H1 (cell line): ENCODE measurements around the gene ESYT2. TPM values are rescaled to one million over a fixed set of nuclear protein-coding genes. Genes with fewer than 3 reads are reported as not detected.

ENCODE experiments used
- CTCF ChIA-PET: fragments of 300-600 bp; sonication (Branson Sonifier 250); formaldehyde crosslinking; loops from one replicate; lab custom pipeline; 2021; ENCODE audit not compliant: partially characterized antibody; lab: Charles Lee
- POLR2A ChIA-PET: fragments of 300-600 bp; sonication (Branson Sonifier 250); formaldehyde crosslinking; loops from one replicate; lab custom pipeline; 2021; ENCODE audit warnings: inconsistent platforms; ENCODE audit not compliant: partially characterized antibody; lab: Charles Lee
- DNase-seq, 2 experiments: peaks; one replicate each; pipeline versions ENCODE4 v3.0.0 to v3.0.0-alpha.2; 2010 to 2022; ENCODE audit warnings: low spot score in 2 of 2, low read depth in 1 of 2, mixed read lengths in 1 of 2
- FAIRE-seq: peaks from 2 replicates; lab custom pipeline; 2011; peaks lifted over from hg19 to GRCh38; lab: Jason Lieb, UNC
- H2AFZ ChIP-seq: 2 replicates; pipeline ENCODE4 v1.8.1; 2012; ENCODE audit warnings: low read length, inconsistent platforms
- H2AK5ac ChIP-seq: 2 replicates; pipeline ENCODE4 v1.6.1; 2013; ENCODE audit warnings: low read depth, low read length
- H2BK120ac ChIP-seq: replicated peaks from 2 replicates; pipeline ENCODE3; 2013; ENCODE audit warnings: low read depth, low read length, inconsistent platforms
- H2BK12ac ChIP-seq: 2 replicates; pipeline ENCODE4 v1.6.1; 2013; ENCODE audit warnings: low read depth, low read length
- H2BK15ac ChIP-seq: 2 replicates; pipeline ENCODE4 v1.6.1; 2013; ENCODE audit warnings: low read length
- H2BK20ac ChIP-seq: 2 replicates; pipeline ENCODE4 v1.6.1; 2013; ENCODE audit warnings: low read length
- H2BK5ac ChIP-seq: 2 replicates; pipeline ENCODE4 v1.6.1; 2013; ENCODE audit warnings: low read depth, low read length
- H3K14ac ChIP-seq: 2 replicates; pipeline ENCODE4 v1.6.1; 2013; ENCODE audit warnings: inconsistent platforms; ENCODE audit not compliant: insufficient read length
- H3K18ac ChIP-seq: 2 replicates; pipeline ENCODE4 v1.6.1; 2013; ENCODE audit warnings: low read length; ENCODE audit errors: extremely low read depth
- H3K23ac ChIP-seq: 2 replicates; pipeline ENCODE4 v1.6.1; 2013; ENCODE audit warnings: inconsistent platforms; ENCODE audit not compliant: insufficient read length
- H3K23me2 ChIP-seq: 2 replicates; pipeline ENCODE4 v1.6.1; 2013; ENCODE audit warnings: low read depth, low read length
- H3K27ac ChIP-seq: 2 replicates; pipeline ENCODE4 v1.6.1; 2011; ENCODE audit warnings: low read depth, low read length, inconsistent platforms
- H3K27me3 ChIP-seq, 4 experiments: replicated peaks in 1 of 4; 1 replicate in 1 of 4; 2 replicates in 3 of 4; pipeline versions ENCODE4 v1.6.1 to v1.8.1; 2011 to 2013; ENCODE audit warnings: low read length in 3 of 4, mild to moderate bottlenecking in 3 of 4, inconsistent platforms in 2 of 4, mixed read lengths in 2 of 4, moderate library complexity in 1 of 4; ENCODE audit not compliant: control insufficient read depth in 3 of 4, insufficient read depth in 3 of 4; ENCODE audit errors: extremely low read depth in 1 of 4
- H3K36me3 ChIP-seq, 4 experiments: 2 replicates each; pipeline versions ENCODE4 v1.6.1 to v1.8.1; 2011 to 2013; ENCODE audit warnings: mild to moderate bottlenecking in 4 of 4, low read length in 3 of 4, moderate library complexity in 2 of 4, control low read depth in 1 of 4, inconsistent platforms in 1 of 4; ENCODE audit not compliant: insufficient read depth in 4 of 4, control insufficient read depth in 2 of 4
- H3K4ac ChIP-seq: replicated peaks from 2 replicates; pipeline ENCODE3; 2013; ENCODE audit warnings: low read length, low read depth, mixed read lengths, inconsistent platforms; ENCODE audit not compliant: insufficient read length
- H3K4me1 ChIP-seq, 4 experiments: replicated peaks in 1 of 4; 1 replicate in 1 of 4; 2 replicates in 3 of 4; pipeline versions ENCODE4 v1.6.1 to v1.8.1; 2011 to 2013; ENCODE audit warnings: low read length in 3 of 4, inconsistent platforms in 2 of 4, mixed read lengths in 1 of 4; ENCODE audit not compliant: insufficient read depth in 4 of 4, control insufficient read depth in 3 of 4
- H3K4me2 ChIP-seq, 2 experiments: 2 replicates each; pipeline versions ENCODE4 v1.6.1 to v1.8.1; 2011 to 2013; ENCODE audit warnings: low read depth in 2 of 2, low read length in 2 of 2, control low read depth in 1 of 2, inconsistent platforms in 1 of 2, mild to moderate bottlenecking in 1 of 2; ENCODE audit not compliant: insufficient read depth in 1 of 2
- H3K4me3 ChIP-seq, 4 experiments: fragments of 200-600, 300-600 bp in 1 of 4; sonication (generic), shearing (Covaris generic), sonication (Bioruptor Twin) in 1 of 4; 2 replicates each; pipeline versions ENCODE4 v1.5.1 to v1.8.1; 2011 to 2016; ENCODE audit warnings: low read length in 4 of 4, low read depth in 3 of 4, control low read depth in 2 of 4, inconsistent platforms in 2 of 4, mild to moderate bottlenecking in 2 of 4, mixed read lengths in 1 of 4, moderate library complexity in 1 of 4; ENCODE audit not compliant: insufficient read depth in 2 of 4; ENCODE audit errors: extremely low read depth in 1 of 4
- H3K56ac ChIP-seq: replicated peaks from 2 replicates; pipeline ENCODE3; 2013; ENCODE audit warnings: low read depth, mild to moderate bottlenecking, mixed read lengths, low read length, inconsistent platforms; ENCODE audit not compliant: insufficient read length
- H3K79me1 ChIP-seq: 2 replicates; pipeline ENCODE4 v1.6.1; 2013; ENCODE audit warnings: low read depth, low read length, control low read depth
- H3K79me2 ChIP-seq, 2 experiments: 2 replicates each; pipeline versions ENCODE4 v1.6.1 to v1.8.1; 2012 to 2013; ENCODE audit warnings: low read length in 2 of 2, mild to moderate bottlenecking in 2 of 2, inconsistent platforms in 1 of 2; ENCODE audit not compliant: insufficient read depth in 2 of 2, control insufficient read depth in 1 of 2
- H3K9ac ChIP-seq, 4 experiments: replicated peaks in 1 of 4; 1 replicate in 1 of 4; 2 replicates in 3 of 4; pipeline versions ENCODE4 v1.6.1 to v1.8.1; 2011 to 2013; ENCODE audit warnings: low read depth in 3 of 4, low read length in 3 of 4, control low read depth in 2 of 4, mild to moderate bottlenecking in 2 of 4, moderate library complexity in 2 of 4, inconsistent platforms in 1 of 4; ENCODE audit errors: extremely low read depth in 1 of 4
- H3K9me3 ChIP-seq, 2 experiments: 2 replicates each; pipeline versions ENCODE4 v1.6.1 to v1.8.1; 2012 to 2013; ENCODE audit warnings: mild to moderate bottlenecking in 2 of 2, moderate library complexity in 2 of 2, control low read depth in 1 of 2, inconsistent platforms in 1 of 2, low read depth in 1 of 2, low read length in 1 of 2, mixed read lengths in 1 of 2; ENCODE audit not compliant: insufficient read depth in 2 of 2
- H4K20me1 ChIP-seq, 2 experiments: replicated peaks in 1 of 2; 2 replicates each; pipeline versions ENCODE3 to v1.8.1; 2011 to 2013; ENCODE audit warnings: inconsistent platforms in 2 of 2, low read length in 2 of 2, mild to moderate bottlenecking in 1 of 2; ENCODE audit not compliant: insufficient read depth in 2 of 2, control insufficient read depth in 1 of 2
- H4K5ac ChIP-seq: 2 replicates; pipeline ENCODE4 v1.6.1; 2013; ENCODE audit warnings: low read length, low read depth, mixed read lengths, inconsistent platforms; ENCODE audit not compliant: insufficient read length
- H4K8ac ChIP-seq: 2 replicates; pipeline ENCODE4 v1.8.0; 2013; ENCODE audit warnings: mild to moderate bottlenecking, moderate library complexity, low read length, inconsistent platforms; ENCODE audit not compliant: insufficient read depth; ENCODE audit errors: extremely low read depth
- H4K91ac ChIP-seq: replicated peaks from 2 replicates; pipeline ENCODE3; 2013; ENCODE audit warnings: low read length, mixed read lengths, inconsistent platforms; ENCODE audit not compliant: insufficient read length
- CHD2 ChIP-seq: IDR thresholded peaks from 2 replicates; pipeline ENCODE4 v1.6.1; 2012; ENCODE audit warnings: low read length, improper control_type of control experiment
- NANOG ChIP-seq: IDR thresholded peaks from 2 replicates; pipeline ENCODE4 v1.6.1; 2011; ENCODE audit warnings: low read length, low read depth, mild to moderate bottlenecking, inconsistent platforms; ENCODE audit not compliant: insufficient read depth, poor library complexity, severe bottlenecking
- PHF8 ChIP-seq: fragments of 200-600 bp; sonication (generic); conservative IDR thresholded peaks from 2 replicates; pipeline ENCODE4 v1.7.1; 2012; ENCODE audit warnings: low read depth, mild to moderate bottlenecking, inconsistent platforms, low read length, moderate library complexity
- POLR2AphosphoS5 ChIP-seq: IDR thresholded peaks from 2 replicates; pipeline ENCODE4 v1.6.1; 2011; ENCODE audit warnings: low read depth, low read length
- RXRA ChIP-seq: IDR thresholded peaks from 2 replicates; pipeline ENCODE4 v1.6.1; 2011; ENCODE audit warnings: low read depth, mild to moderate bottlenecking, low read length, moderate library complexity; ENCODE audit not compliant: insufficient read depth
- SIN3A ChIP-seq, 2 experiments: IDR thresholded peaks in 1 of 2; conservative IDR thresholded peaks in 1 of 2; 2 replicates each; pipeline ENCODE4 v1.6.1; 2011 to 2012; ENCODE audit warnings: low read length in 2 of 2, improper control_type of control experiment in 1 of 2, low read depth in 1 of 2, mild to moderate bottlenecking in 1 of 2
- SP4 ChIP-seq: IDR thresholded peaks from 2 replicates; pipeline ENCODE4 v1.6.1; 2012; ENCODE audit warnings: low read length, inconsistent platforms
- TAF1 ChIP-seq: IDR thresholded peaks from 2 replicates; pipeline ENCODE4 v1.6.1; 2011; ENCODE audit warnings: mild to moderate bottlenecking, low read depth, low read length
- TCF12 ChIP-seq: IDR thresholded peaks from 2 replicates; pipeline ENCODE4 v1.6.1; 2011; ENCODE audit warnings: low read depth, mild to moderate bottlenecking, low read length
- TEAD4 ChIP-seq: IDR thresholded peaks from 2 replicates; pipeline ENCODE4 v1.6.1; 2012; ENCODE audit warnings: low read depth, low read length, inconsistent platforms, mixed read lengths
- whole genome bisulfite sequencing, 2 experiments: shearing (Covaris generic) in 1 of 2; methylation state at CpG; one replicate each; pipeline versions ENCODE4 v1.1.6 to v1.1.7; 2013 to 2015; ENCODE audit warnings: low lambda C conversion rate in 2 of 2, mixed read lengths in 2 of 2, inconsistent platforms in 1 of 2, low coverage in 1 of 2, missing lambda C conversion rate in 1 of 2; ENCODE audit not compliant: insufficient replicate concordance in 2 of 2, insufficient coverage in 1 of 2, insufficient read length in 1 of 2; ENCODE audit errors: extremely low coverage in 1 of 2, missing lambda C conversion rate in 1 of 2; 5-methylcytosine and 5-hydroxymethylcytosine counted together
- polyA plus RNA-seq, 7 experiments: library from polyadenylated mRNA; depleted of rRNA in 3 of 7; stranded (reverse) in 5 of 7; unstranded in 2 of 7; fragments of >200 nt in 5 of 7; fragments of 200-250 nt in 2 of 7; gene quantifications; 1 replicate in 5 of 7; 2 replicates in 1 of 7; 4 replicates in 1 of 7; pipeline versions ENCODE4 v1.2.1 to v1.2.3, GENCODE V29; 2011 to 2013; ENCODE audit warnings: missing spikeins in 2 of 7, mixed read lengths in 2 of 7
- total RNA-seq: library from RNA; stranded (reverse); fragmentation: NEBNext Ultra II Directional; extraction: Animal tissue kit (Norgen Biotek cat#: 25700); gene quantifications from 2 replicates; pipeline ENCODE4 v1.2.1, GENCODE V29; 2021

ESYT2 gene
- total and polyA plus RNA-seq, 2 of the 8 experiments (the other 6 are each of a cell fraction or from before 2014, with no cell fraction given), result 27.0 to 37.5 TPM

DNA sequence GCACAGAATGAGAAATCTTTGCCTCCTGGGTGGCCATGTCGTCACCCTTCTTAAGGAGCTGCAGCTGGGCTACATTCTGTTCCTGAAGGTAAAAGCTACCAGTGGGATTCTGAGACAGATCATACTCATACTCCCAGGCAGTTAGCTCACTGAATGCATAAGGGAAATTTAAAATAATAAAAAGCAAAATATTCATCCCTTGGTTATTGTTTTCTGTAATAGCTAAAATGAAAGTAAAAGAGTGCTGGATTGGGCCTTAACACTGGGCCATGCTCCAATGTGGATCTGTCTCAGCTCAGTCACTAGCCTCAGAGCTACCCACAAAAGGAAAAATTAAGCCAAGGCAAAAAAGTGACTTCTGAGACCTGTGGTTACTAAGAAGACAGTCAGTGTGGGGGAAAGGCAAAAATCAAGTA, 18.1 kb upstream of the ESYT2 start:
- H3K23me2 ChIP-seq, result no peaks in the 10 kb centered on the region
- POLR2A ChIA-PET, result no interaction called here
- H3K4me2 ChIP-seq, result no peak overlapping the region
- H3K18ac ChIP-seq, result no peak overlapping the region
- H4K20me1 ChIP-seq, result no peaks in the 10 kb centered on the region
- no peak overlapping the region for H3K4me3 ChIP-seq
- WGBS, 2 experiments, result 92% methylated on average over 1 of the region's 1 CpG; no CpG with 5 or more reads in 1 of the 2 experiments
- no peak overlapping the region for H2AFZ ChIP-seq
- H3K9me3 ChIP-seq, result peaks cover 28 to 36% of the 10 kb centered on the region in 2 experiments
- H4K91ac ChIP-seq, result no peak overlapping the region
- no peak overlapping the region for H2BK120ac ChIP-seq
- H3K23ac ChIP-seq, result no peak overlapping the region
- no peaks in the 10 kb centered on the region for H3K79me2 ChIP-seq
- no peak overlapping the region for H2BK15ac ChIP-seq
- H3K27ac ChIP-seq, result no peak overlapping the region
- DNase-seq (no peak), FAIRE-seq (no peak)
- TF ChIP-seq CHD2 (no peak), SIN3A (conservative IDR thresholded peaks at IDR 0.05 in 1 of 2, IDR thresholded peaks at IDR 0.05 in 1 of 2; ENCODE audit: low read depth in 1 of 2, low read length in 2 of 2) (no peak), SP4 (no peak), TCF12 (no peak), NANOG (no peak), TEAD4 (no peak), RXRA (no peak), PHF8 (no peak), TAF1 (no peak), POLR2AphosphoS5 (no peak)
- H3K4ac ChIP-seq, result no peak overlapping the region
- CTCF ChIA-PET, result interaction anchor here (1.1 kb wide), 2 partner anchors 8 to 320 kb away, joined by 3 to 4 read pairs; no protein-coding TSS in a partner anchor
- no peak overlapping the region for H4K5ac ChIP-seq
- H2AK5ac ChIP-seq, result no peak overlapping the region
- H2BK5ac ChIP-seq, result no peak overlapping the region
- H4K8ac ChIP-seq, result no peak overlapping the region
- no peak overlapping the region for H3K9ac ChIP-seq
- H3K14ac ChIP-seq, result no peak overlapping the region
- no peak overlapping the region for H2BK12ac ChIP-seq
- H3K4me1 ChIP-seq, result peaks cover 0 to 7% (median 6%) of the 10 kb centered on the region in 4 experiments
- no peaks in the 10 kb centered on the region; a peak in 1 of 8 replicates for H3K36me3 ChIP-seq
- no peaks in the 10 kb centered on the region; a peak in 1 of 7 replicates for H3K27me3 ChIP-seq
- H3K79me1 ChIP-seq, result no peaks in the 10 kb centered on the region
- H3K56ac ChIP-seq, result no peak overlapping the region
- no peak overlapping the region for H2BK20ac ChIP-seq
